GM23338 (cell line): ENCODE results near the gene SNX1. TPM values are rescaled to one million over a fixed set of nuclear protein-coding genes. Genes with fewer than 3 reads are reported as not detected.
A peak's percentile ranks its signal among the peaks of the same experiment; 100 is the strongest.

ENCODE experiments used
- ATAC-seq: fragments of 200-7000 bp; cut with Tn5 transposase; 3 replicates; pipeline ENCODE4 v1.9.1; 2020
- DNase-seq: peaks from one replicate; pipeline ENCODE4 v3.0.0-alpha.2; 2015; ENCODE audit warnings: low spot score
- H2AFZ ChIP-seq: fragments of 200-600 bp; sonication (generic); 2 replicates; pipeline ENCODE4 v1.8.0; 2016; ENCODE audit warnings: antibody characterized with exemption, mild to moderate bottlenecking, moderate library complexity
- H3F3A ChIP-seq: fragments of 200-600 bp; sonication (generic); replicated peaks from 2 replicates; pipeline ENCODE4 v1.8.0; 2017; ENCODE audit warnings: antibody characterized with exemption, mixed run types, low read depth
- H3K27ac ChIP-seq: fragments of 200-600 bp; sonication (generic); 2 replicates; pipeline ENCODE4 v1.6.1; 2016; ENCODE audit warnings: low read depth
- H3K27me3 ChIP-seq: fragments of 200-600 bp; sonication (generic); 2 replicates; pipeline ENCODE4 v1.8.0; 2016; ENCODE audit warnings: mild to moderate bottlenecking, mixed run types, moderate library complexity; ENCODE audit not compliant: insufficient read depth
- H3K36me3 ChIP-seq: fragments of 200-600 bp; sonication (generic); 2 replicates; pipeline ENCODE4 v1.8.0; 2016; ENCODE audit warnings: mild to moderate bottlenecking; ENCODE audit not compliant: insufficient read depth
- H3K4me1 ChIP-seq: fragments of 200-600 bp; sonication (generic); 2 replicates; pipeline ENCODE4 v1.8.0; 2016; ENCODE audit warnings: mild to moderate bottlenecking, moderate library complexity; ENCODE audit not compliant: insufficient read depth
- H3K4me2 ChIP-seq: fragments of 200-600 bp; sonication (generic); 2 replicates; pipeline ENCODE4 v1.7.1; 2017; ENCODE audit warnings: mixed run types
- H3K4me3 ChIP-seq: fragments of 200-600 bp; sonication (generic); 2 replicates; pipeline ENCODE4 v1.6.1; 2016; ENCODE audit warnings: mixed run types
- H3K79me2 ChIP-seq: fragments of 200-600 bp; sonication (generic); replicated peaks from 2 replicates; pipeline ENCODE4 v1.8.0; 2017; ENCODE audit warnings: mild to moderate bottlenecking; ENCODE audit not compliant: insufficient read depth
- H3K9me2 ChIP-seq: fragments of 200-600 bp; sonication (generic); 2 replicates; pipeline ENCODE4 v1.8.0; 2017; ENCODE audit not compliant: insufficient read depth
- H4K20me1 ChIP-seq: fragments of 200-600 bp; sonication (generic); replicated peaks from 2 replicates; pipeline ENCODE4 v1.8.0; 2017; ENCODE audit warnings: mild to moderate bottlenecking; ENCODE audit not compliant: insufficient read depth
- H3K27ac Mint-ChIP-seq: 2 replicates; pipeline ENCODE4 v1.8.0; 2020; ENCODE audit warnings: inconsistent platforms, mild to moderate bottlenecking, moderate library complexity, mixed read lengths
- H3K27me3 Mint-ChIP-seq: 3 replicates; pipeline ENCODE4 v1.8.0; 2022; ENCODE audit warnings: low read depth, mild to moderate bottlenecking, moderate library complexity, mixed read lengths, inconsistent platforms; ENCODE audit not compliant: insufficient read depth, poor library complexity
- H3K36me3 Mint-ChIP-seq: 3 replicates; pipeline ENCODE4 v1.8.0; 2021; ENCODE audit warnings: low read depth, mild to moderate bottlenecking, inconsistent platforms, moderate library complexity, mixed read lengths
- H3K4me1 Mint-ChIP-seq: 3 replicates; pipeline ENCODE4 v1.8.0; 2020; ENCODE audit warnings: mild to moderate bottlenecking, inconsistent platforms, mixed read lengths
- H3K4me3 Mint-ChIP-seq: 3 replicates; pipeline ENCODE4 v1.8.0; 2021; ENCODE audit warnings: moderate library complexity, mild to moderate bottlenecking, inconsistent platforms, mixed read lengths
- H3K9me3 Mint-ChIP-seq: 3 replicates; pipeline ENCODE4 v1.8.0; 2020; ENCODE audit warnings: moderate library complexity, mild to moderate bottlenecking, inconsistent platforms, mixed read lengths
- EZH2phosphoT487 ChIP-seq: fragments of 200-600 bp; sonication (generic); IDR thresholded peaks from one replicate; pipeline ENCODE4 v1.8.1; 2018; ENCODE audit warnings: antibody characterized with exemption; ENCODE audit not compliant: unreplicated experiment
- JUNB ChIP-seq: IDR thresholded peaks from one replicate; pipeline ENCODE4 v1.6.1; 2016; ENCODE audit warnings: antibody characterized with exemption; ENCODE audit not compliant: unreplicated experiment
- NANOG ChIP-seq: IDR thresholded peaks from 2 replicates; pipeline ENCODE4 v1.6.1; 2016; ENCODE audit warnings: antibody characterized with exemption, borderline replicate concordance
- POLR2AphosphoS5 ChIP-seq: IDR thresholded peaks from 2 replicates; pipeline ENCODE4 v1.6.1; 2016; ENCODE audit warnings: antibody characterized with exemption, low read depth
- REST ChIP-seq: IDR thresholded peaks from one replicate; pipeline ENCODE4 v1.6.1; 2018; ENCODE audit warnings: antibody characterized with exemption; ENCODE audit not compliant: unreplicated experiment
- STAT1 ChIP-seq: IDR thresholded peaks from one replicate; pipeline ENCODE4 v1.6.1; 2016; ENCODE audit warnings: antibody characterized with exemption; ENCODE audit not compliant: unreplicated experiment
- ZNF114 ChIP-seq: fragments of 250-450 bp; sonication (Bioruptor Pico); IDR thresholded peaks from 2 replicates; pipeline ENCODE4 v1.5.0; 2020; ENCODE audit warnings: mild to moderate bottlenecking, moderate library complexity
- polyA plus RNA-seq: library from polyadenylated mRNA; unstranded; fragments of >200 nt; fragmentation: Nextera tagmentation; extraction: Ambion mirVana; gene quantifications from 2 replicates; pipeline ENCODE4 v1.2.1, GENCODE V29; 2016
- total RNA-seq: library from RNA; depleted of rRNA; stranded (reverse); fragments of >200 nt; shearing (Covaris generic); gene quantifications from 2 replicates; pipeline ENCODE4 v1.2.3, GENCODE V29; 2014
- TF ChIP-seq, protein P1 (sequence below): IDR thresholded peaks from 2 replicates; pipeline ENCODE4 v1.6.1; 2016; ENCODE audit warnings: antibody characterized with exemption
- TF ChIP-seq, protein P2 (sequence below), 2 experiments: fragments of 200-600 bp in 1 of 2; sonication (generic) in 1 of 2; conservative IDR thresholded peaks; 2 replicates each; pipeline versions ENCODE4 v1.5.1 to v1.6.1; 2016 to 2017; ENCODE audit warnings: antibody characterized with exemption in 2 of 2, low read depth in 2 of 2, mild to moderate bottlenecking in 2 of 2, moderate library complexity in 1 of 2

The SNX1 gene
- total and polyA plus RNA-seq, 2 experiments from 2014 or later: 33.3 to 33.8 TPM

GRCh38 chr15:64152507-64153387, 57.0 kb downstream of the SNX1 start (continued):
- no peak for TF ChIP-seq REST
- no peak for TF ChIP-seq EZH2phosphoT487
- no peak for TF ChIP-seq POLR2AphosphoS5
- no peak for TF ChIP-seq JUNB
- TF ChIP-seq NANOG: no peak
- no peak for TF ChIP-seq STAT1
- TF ChIP-seq, protein P1, sequence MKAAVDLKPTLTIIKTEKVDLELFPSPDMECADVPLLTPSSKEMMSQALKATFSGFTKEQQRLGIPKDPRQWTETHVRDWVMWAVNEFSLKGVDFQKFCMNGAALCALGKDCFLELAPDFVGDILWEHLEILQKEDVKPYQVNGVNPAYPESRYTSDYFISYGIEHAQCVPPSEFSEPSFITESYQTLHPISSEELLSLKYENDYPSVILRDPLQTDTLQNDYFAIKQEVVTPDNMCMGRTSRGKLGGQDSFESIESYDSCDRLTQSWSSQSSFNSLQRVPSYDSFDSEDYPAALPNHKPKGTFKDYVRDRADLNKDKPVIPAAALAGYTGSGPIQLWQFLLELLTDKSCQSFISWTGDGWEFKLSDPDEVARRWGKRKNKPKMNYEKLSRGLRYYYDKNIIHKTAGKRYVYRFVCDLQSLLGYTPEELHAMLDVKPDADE: no peak
- no peak for TF ChIP-seq ZNF114

DNA sequence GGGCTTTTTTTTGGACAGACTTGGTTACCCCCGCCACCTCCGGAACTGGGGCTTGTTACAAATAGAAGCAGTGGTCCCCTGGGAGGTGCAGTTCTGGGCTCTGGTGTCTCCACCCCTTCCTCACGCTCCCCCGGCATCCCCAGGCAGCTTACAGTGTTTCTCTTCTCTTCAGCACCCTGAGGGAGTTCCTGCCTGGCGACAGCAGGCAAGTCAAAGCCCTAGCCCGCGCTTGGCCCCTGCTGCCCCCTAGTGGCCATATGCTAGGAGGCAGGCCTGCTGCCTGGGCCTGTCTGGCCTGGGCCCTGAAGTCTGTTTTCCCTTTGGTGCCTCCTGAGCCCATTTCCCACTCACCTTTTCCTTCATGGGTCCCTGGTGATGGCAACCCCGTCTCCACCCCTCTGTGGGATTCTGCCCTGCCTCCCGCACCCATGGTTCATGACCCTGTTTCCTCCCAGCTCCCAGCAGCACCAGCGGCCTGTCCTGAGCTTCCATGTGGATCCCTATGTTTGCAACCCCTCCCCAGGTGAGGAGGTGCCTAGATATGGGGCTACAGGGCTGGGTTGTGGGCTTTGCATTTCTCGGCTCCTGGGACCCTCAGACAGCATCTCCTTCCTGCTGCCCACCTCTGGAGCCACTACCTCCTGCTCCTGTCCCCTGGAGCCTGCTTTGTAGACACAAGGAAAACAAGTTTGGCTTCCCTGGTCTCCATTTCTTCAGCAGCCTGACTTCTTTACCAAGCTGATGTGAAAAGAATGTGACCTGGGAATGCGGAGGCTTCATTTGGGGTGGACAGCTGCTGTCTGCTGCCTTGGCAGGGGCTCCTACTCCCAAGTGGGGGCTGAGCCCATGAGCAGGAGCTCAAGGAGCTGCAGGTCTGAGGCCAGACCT, 57.9 kb downstream of the SNX1 start:
- Histone ChIP-seq H3K27ac (peak overlapping the region; percentile 89), H3K9me2 (no peaks in the 10 kb centered on the region), H3K79me2 (no peaks in the 10 kb centered on the region), H3K4me2 (peak overlapping the region; percentile 94), H2AFZ (no peak overlapping the region), H3K4me1 (peaks cover 13% of the 10 kb centered on the region), H4K20me1 (peaks cover 13% of the 10 kb centered on the region; the same call in 1 of the 2 replicates), H3F3A (peaks cover 31% of the 10 kb centered on the region), H3K36me3 (peaks cover 34% of the 10 kb centered on the region), H3K27me3 (peaks cover 18% of the 10 kb centered on the region), H3K4me3 (peak overlapping the region; percentile 82)
- peaks cover 18% of the 10 kb centered on the region for H3K4me1 Mint-ChIP-seq
- DNase-seq: peak; percentile 91
- no peaks in the 10 kb centered on the region; the same call in 2 of the 3 replicates for H3K9me3 Mint-ChIP-seq
- H3K4me3 Mint-ChIP-seq: peak overlapping the region; percentile 68
- peaks cover 24% of the 10 kb centered on the region for H3K27me3 Mint-ChIP-seq
- H3K36me3 Mint-ChIP-seq: peaks cover 41% of the 10 kb centered on the region
- TF ChIP-seq, protein P2, sequence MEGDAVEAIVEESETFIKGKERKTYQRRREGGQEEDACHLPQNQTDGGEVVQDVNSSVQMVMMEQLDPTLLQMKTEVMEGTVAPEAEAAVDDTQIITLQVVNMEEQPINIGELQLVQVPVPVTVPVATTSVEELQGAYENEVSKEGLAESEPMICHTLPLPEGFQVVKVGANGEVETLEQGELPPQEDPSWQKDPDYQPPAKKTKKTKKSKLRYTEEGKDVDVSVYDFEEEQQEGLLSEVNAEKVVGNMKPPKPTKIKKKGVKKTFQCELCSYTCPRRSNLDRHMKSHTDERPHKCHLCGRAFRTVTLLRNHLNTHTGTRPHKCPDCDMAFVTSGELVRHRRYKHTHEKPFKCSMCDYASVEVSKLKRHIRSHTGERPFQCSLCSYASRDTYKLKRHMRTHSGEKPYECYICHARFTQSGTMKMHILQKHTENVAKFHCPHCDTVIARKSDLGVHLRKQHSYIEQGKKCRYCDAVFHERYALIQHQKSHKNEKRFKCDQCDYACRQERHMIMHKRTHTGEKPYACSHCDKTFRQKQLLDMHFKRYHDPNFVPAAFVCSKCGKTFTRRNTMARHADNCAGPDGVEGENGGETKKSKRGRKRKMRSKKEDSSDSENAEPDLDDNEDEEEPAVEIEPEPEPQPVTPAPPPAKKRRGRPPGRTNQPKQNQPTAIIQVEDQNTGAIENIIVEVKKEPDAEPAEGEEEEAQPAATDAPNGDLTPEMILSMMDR (conservative IDR thresholded peaks at IDR 0.05; ENCODE audit: low read depth in 2 of 2): peak; percentile 93 to 98
- TF ChIP-seq POLR2AphosphoS5: peak; percentile 64
- no peak for TF ChIP-seq STAT1
- peak; percentile 74 for ATAC-seq
- no peak overlapping the region for H3K27ac Mint-ChIP-seq
